H1 (cell line): ENCODE data around the gene INHBC. TPM values are rescaled to one million over a fixed set of nuclear protein-coding genes. Genes with fewer than 3 reads are reported as not detected.

Source experiments
- ASH2L ChIP-seq: fragments of 200-600, 300-600 bp; sonication (generic); IDR thresholded peaks from one replicate; pipeline ENCODE4 v1.7.1; 2017; ENCODE audit warnings: low read length
- CHD7 ChIP-seq: fragments of 300-600 bp; sonication (generic); IDR thresholded peaks from 2 replicates; pipeline ENCODE4 v1.7.1; 2012; ENCODE audit warnings: low read length, moderate library complexity, mild to moderate bottlenecking, inconsistent platforms; ENCODE audit not compliant: insufficient replicate concordance
- MAX ChIP-seq: IDR thresholded peaks from 2 replicates; pipeline ENCODE4 v1.6.1; 2012; ENCODE audit warnings: inconsistent platforms
- RBBP5 ChIP-seq: IDR thresholded peaks from 2 replicates; pipeline ENCODE4 v1.7.1; 2012; ENCODE audit warnings: low read depth, mild to moderate bottlenecking, inconsistent platforms, low read length, moderate library complexity, borderline replicate concordance
- SIN3A ChIP-seq, 2 experiments: IDR thresholded peaks in 1 of 2; conservative IDR thresholded peaks in 1 of 2; 2 replicates each; pipeline ENCODE4 v1.6.1; 2011 to 2012; ENCODE audit warnings: low read length in 2 of 2, improper control_type of control experiment in 1 of 2, low read depth in 1 of 2, mild to moderate bottlenecking in 1 of 2
- SRF ChIP-seq: IDR thresholded peaks from 2 replicates; pipeline ENCODE4 v1.6.1; 2011; ENCODE audit warnings: mild to moderate bottlenecking, low read depth, low read length, moderate library complexity
- TBP ChIP-seq: IDR thresholded peaks from 2 replicates; pipeline ENCODE4 v1.6.1; 2011; ENCODE audit warnings: low read depth, low read length, improper control_type of control experiment
- TCF12 ChIP-seq: IDR thresholded peaks from 2 replicates; pipeline ENCODE4 v1.6.1; 2011; ENCODE audit warnings: low read depth, mild to moderate bottlenecking, low read length
- polyA plus RNA-seq, 7 experiments: library from polyadenylated mRNA; depleted of rRNA in 3 of 7; stranded (reverse) in 5 of 7; unstranded in 2 of 7; fragments of >200 nt in 5 of 7; fragments of 200-250 nt in 2 of 7; gene quantifications; 1 replicate in 5 of 7; 2 replicates in 1 of 7; 4 replicates in 1 of 7; pipeline versions ENCODE4 v1.2.1 to v1.2.3, GENCODE V29; 2011 to 2013; ENCODE audit warnings: missing spikeins in 2 of 7, mixed read lengths in 2 of 7
- total RNA-seq: library from RNA; stranded (reverse); fragmentation: NEBNext Ultra II Directional; extraction: Animal tissue kit (Norgen Biotek cat#: 25700); gene quantifications from 2 replicates; pipeline ENCODE4 v1.2.1, GENCODE V29; 2021

Gene INHBC
- total and polyA plus RNA-seq, 2 of the 8 experiments (the other 6 are each of a cell fraction or from before 2014, with no cell fraction given): 0.15 TPM; not detected in 1

GRCh38 chr12:57416039-57416996, 18.3 kb upstream of the INHBC start (continued):
- no peak for TF ChIP-seq TBP
- no peak for TF ChIP-seq MAX
- no peak for TF ChIP-seq SIN3A (conservative IDR thresholded peaks at IDR 0.05 in 1 of 2, IDR thresholded peaks at IDR 0.05 in 1 of 2; ENCODE audit: low read depth in 1 of 2, low read length in 2 of 2)
- no peak for TF ChIP-seq TCF12
- no peak for TF ChIP-seq SRF
- TF ChIP-seq RBBP5: no peak
- TF ChIP-seq ASH2L: no peak
- no peak for TF ChIP-seq CHD7
